DOHH2 (cell line): ENCODE data around the gene ADAMTS1.

Experiments
- H3F3A ChIP-seq: fragments of 200-600 bp; sonication (generic), shearing (Covaris generic); 2 replicates; pipeline ENCODE4 v1.6.0; 2016; ENCODE audit warnings: antibody characterized with exemption, mild to moderate bottlenecking; ENCODE audit not compliant: control insufficient read depth, insufficient read depth
- H3K27ac ChIP-seq: fragments of 200-600 bp; sonication (generic); 2 replicates; pipeline ENCODE4 v1.5.1; 2014; ENCODE audit warnings: low read depth, mild to moderate bottlenecking, low read length, moderate library complexity
- H3K27me3 ChIP-seq: fragments of 200-600 bp; sonication (generic); 2 replicates; pipeline ENCODE4 v1.6.1; 2014; ENCODE audit warnings: mild to moderate bottlenecking, low read length, mixed read lengths; ENCODE audit not compliant: control insufficient read depth
- H3K36me3 ChIP-seq: fragments of 200-600 bp; sonication (generic); 2 replicates; pipeline ENCODE4 v1.6.1; 2014; ENCODE audit warnings: mild to moderate bottlenecking, low read length, moderate library complexity, mixed read lengths; ENCODE audit not compliant: control insufficient read depth
- H3K4me1 ChIP-seq: fragments of 200-600 bp; sonication (generic); 2 replicates; pipeline ENCODE4 v1.6.1; 2014; ENCODE audit warnings: mild to moderate bottlenecking, low read length, mixed read lengths; ENCODE audit not compliant: control insufficient read depth
- H3K4me2 ChIP-seq: fragments of 200-600 bp; sonication (generic); 2 replicates; pipeline ENCODE4 v1.6.0; 2014; ENCODE audit warnings: mild to moderate bottlenecking, low read length, moderate library complexity
- H3K4me3 ChIP-seq: fragments of 200-600 bp; sonication (generic); 2 replicates; pipeline ENCODE4 v1.5.1; 2014; ENCODE audit warnings: mild to moderate bottlenecking, low read length, mixed read lengths
- H3K79me2 ChIP-seq: fragments of 200-600 bp; sonication (generic); 2 replicates; pipeline ENCODE4 v1.6.1; 2014; ENCODE audit warnings: mild to moderate bottlenecking, low read length, mixed read lengths; ENCODE audit not compliant: control insufficient read depth
- H3K9me2 ChIP-seq: fragments of 200-600 bp; sonication (generic); replicated peaks from 2 replicates; pipeline ENCODE4 v1.6.1; 2014; ENCODE audit warnings: mild to moderate bottlenecking, low read length, mixed read lengths; ENCODE audit not compliant: control insufficient read depth
- H3K9me3 ChIP-seq: fragments of 200-600 bp; sonication (generic); 2 replicates; pipeline ENCODE4 v1.6.1; 2014; ENCODE audit warnings: antibody characterized with exemption, low read length, mixed read lengths; ENCODE audit not compliant: control insufficient read depth, insufficient read depth
- H4K20me1 ChIP-seq: fragments of 200-600 bp; sonication (generic); 2 replicates; pipeline ENCODE4 v1.6.0; 2014; ENCODE audit warnings: low read depth, mild to moderate bottlenecking, antibody characterized with exemption, low read length, moderate library complexity; ENCODE audit not compliant: control insufficient read depth, insufficient read depth
- CTCF ChIP-seq: fragments of 200-600 bp; sonication (generic); IDR thresholded peaks from one replicate; pipeline ENCODE4 v1.5.1; 2014; ENCODE audit warnings: antibody characterized with exemption, mild to moderate bottlenecking, low read depth, low read length; ENCODE audit not compliant: poor library complexity, severe bottlenecking
- EZH2phosphoT487 ChIP-seq: fragments of 200-600 bp; sonication (generic); IDR thresholded peaks from 2 replicates; pipeline ENCODE4 v1.6.1; 2017; ENCODE audit warnings: borderline replicate concordance, mild to moderate bottlenecking, antibody characterized with exemption, low read length, moderate library complexity, mixed read lengths

Gene ADAMTS1

DNA sequence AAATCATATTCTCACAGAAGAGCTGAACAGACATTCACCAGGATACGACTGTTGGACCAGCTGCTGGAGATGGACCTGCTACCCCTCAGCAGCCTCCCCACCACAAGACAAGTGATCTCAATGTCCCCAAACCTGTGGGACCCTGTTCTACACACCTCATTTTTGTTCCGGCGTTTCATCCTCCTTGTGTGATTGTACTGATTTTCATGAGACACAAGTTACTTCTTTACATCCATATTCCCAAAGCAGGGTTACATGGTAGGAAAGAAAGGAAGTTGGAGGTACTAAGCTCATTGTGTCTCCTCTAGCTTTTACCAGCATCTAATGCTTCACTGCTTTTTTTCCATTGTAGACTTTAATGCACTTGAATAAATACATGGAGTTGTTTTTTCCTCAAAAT is 8.7 kb downstream of the ADAMTS1 start:
- Histone ChIP-seq H3K27ac (no peak overlapping the region), H4K20me1 (no peaks in the 10 kb centered on the region), H3K4me3 (no peak overlapping the region), H3K4me1 (no peaks in the 10 kb centered on the region), H3F3A (no peaks in the 10 kb centered on the region), H3K36me3 (no peaks in the 10 kb centered on the region), H3K27me3 (no peaks in the 10 kb centered on the region), H3K9me3 (peaks cover 15% of the 10 kb centered on the region; the same call in 1 of the 2 replicates), H3K79me2 (no peaks in the 10 kb centered on the region), H3K9me2 (no peaks in the 10 kb centered on the region), H3K4me2 (no peak overlapping the region)
- TF ChIP-seq EZH2phosphoT487 (no peak), CTCF (no peak)

GRCh38 chr21:26835714-26836265 is 9.4 kb downstream of the ADAMTS1 start:
- Histone ChIP-seq H4K20me1 (no peaks in the 10 kb centered on the region), H3K4me1 (no peaks in the 10 kb centered on the region), H3F3A (no peaks in the 10 kb centered on the region), H3K36me3 (no peaks in the 10 kb centered on the region), H3K4me3 (no peak overlapping the region), H3K27ac (no peak overlapping the region), H3K9me3 (peaks cover 15% of the 10 kb centered on the region; the same call in 1 of the 2 replicates), H3K4me2 (no peak overlapping the region), H3K9me2 (no peaks in the 10 kb centered on the region), H3K79me2 (no peaks in the 10 kb centered on the region), H3K27me3 (no peaks in the 10 kb centered on the region)
- TF ChIP-seq CTCF (no peak), EZH2phosphoT487 (no peak)

- no peak for TF ChIP-seq EZH2phosphoT487
- TF ChIP-seq CTCF = no peak
- Histone ChIP-seq H3K27ac (no peak overlapping the region), H3K27me3 (no peaks in the 10 kb centered on the region), H4K20me1 (no peaks in the 10 kb centered on the region), H3K4me2 (no peak overlapping the region), H3K36me3 (no peaks in the 10 kb centered on the region), H3F3A (no peaks in the 10 kb centered on the region), H3K9me3 (peaks cover 15% of the 10 kb centered on the region; the same call in 1 of the 2 replicates), H3K79me2 (no peaks in the 10 kb centered on the region), H3K4me3 (no peak overlapping the region), H3K9me2 (no peaks in the 10 kb centered on the region), H3K4me1 (no peaks in the 10 kb centered on the region)
Observed at GRCh38 chr21:26835027-26835713, 10.0 kb downstream of the ADAMTS1 start.
